ENCODE results near the gene NBPF12.
"Not testable (repeated sequence)": the region's sequence is repeated elsewhere in the genome, so short reads cannot be mapped to it uniquely, and the experiment has no call there.

The NBPF12 gene, protein sequence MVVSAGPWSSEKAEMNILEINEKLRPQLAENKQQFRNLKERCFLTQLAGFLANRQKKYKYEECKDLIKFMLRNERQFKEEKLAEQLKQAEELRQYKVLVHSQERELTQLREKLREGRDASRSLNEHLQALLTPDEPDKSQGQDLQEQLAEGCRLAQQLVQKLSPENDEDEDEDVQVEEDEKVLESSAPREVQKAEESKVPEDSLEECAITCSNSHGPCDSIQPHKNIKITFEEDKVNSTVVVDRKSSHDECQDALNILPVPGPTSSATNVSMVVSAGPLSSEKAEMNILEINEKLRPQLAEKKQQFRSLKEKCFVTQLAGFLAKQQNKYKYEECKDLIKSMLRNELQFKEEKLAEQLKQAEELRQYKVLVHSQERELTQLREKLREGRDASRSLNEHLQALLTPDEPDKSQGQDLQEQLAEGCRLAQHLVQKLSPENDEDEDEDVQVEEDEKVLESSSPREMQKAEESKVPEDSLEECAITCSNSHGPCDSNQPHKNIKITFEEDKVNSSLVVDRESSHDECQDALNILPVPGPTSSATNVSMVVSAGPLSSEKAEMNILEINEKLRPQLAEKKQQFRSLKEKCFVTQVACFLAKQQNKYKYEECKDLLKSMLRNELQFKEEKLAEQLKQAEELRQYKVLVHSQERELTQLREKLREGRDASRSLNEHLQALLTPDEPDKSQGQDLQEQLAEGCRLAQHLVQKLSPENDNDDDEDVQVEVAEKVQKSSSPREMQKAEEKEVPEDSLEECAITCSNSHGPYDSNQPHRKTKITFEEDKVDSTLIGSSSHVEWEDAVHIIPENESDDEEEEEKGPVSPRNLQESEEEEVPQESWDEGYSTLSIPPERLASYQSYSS (N-terminal part only)

DNA sequence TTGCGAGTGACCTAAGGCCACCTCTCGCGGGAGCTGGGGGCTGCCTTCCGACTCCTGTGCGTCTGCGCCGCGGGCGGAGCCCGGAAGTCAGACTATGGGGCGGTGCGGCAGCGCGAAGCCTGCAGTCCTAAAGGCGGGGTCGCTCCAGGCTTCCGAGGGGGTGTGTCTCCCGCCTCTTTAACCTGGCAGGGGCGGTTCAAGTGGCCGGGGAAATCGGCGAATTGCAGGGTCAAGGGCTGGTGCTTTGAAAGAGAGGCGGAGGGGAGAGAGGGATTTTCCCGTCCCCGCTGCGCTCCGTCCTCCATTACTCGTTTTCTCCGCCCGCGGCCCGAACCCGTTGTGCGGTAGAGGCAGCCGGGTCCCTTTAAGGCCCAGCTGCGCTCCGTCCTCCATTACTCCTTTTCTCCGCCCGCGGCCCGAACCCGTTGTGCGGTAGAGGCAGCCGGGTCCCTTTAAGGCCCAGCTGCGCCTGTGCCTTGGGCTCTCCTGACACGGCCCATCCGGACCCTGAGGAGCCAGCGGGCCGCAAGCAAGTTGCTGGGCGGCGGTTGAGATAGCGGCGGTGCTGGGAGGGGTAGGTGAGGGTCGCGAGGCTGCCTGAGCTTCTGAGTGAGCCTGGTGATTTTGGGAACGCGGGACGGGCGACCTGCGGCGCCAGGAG, at the start of gene NBPF12:
NBPF12 (plus strand) TSS at position 83 of the 661 bp plus-strand sequence. CDS start 21,820 bp downstream, outside the sequence.
- not testable (repeated sequence) for H3K36me3 ChIP-seq (ENCODE audit: control insufficient read depth, insufficient read depth, low read length); H3K27me3 ChIP-seq (replicated peaks; ENCODE audit: control insufficient read depth, insufficient read depth, low read length)
- peak; percentile 87 for DNase-seq (ENCODE audit: extremely low read depth, insufficient read length)
- H3K4me3 ChIP-seq (replicated peaks; ENCODE audit: low read depth, low read length) = peak within 1 kb of the TSS; percentile 71

DNA sequence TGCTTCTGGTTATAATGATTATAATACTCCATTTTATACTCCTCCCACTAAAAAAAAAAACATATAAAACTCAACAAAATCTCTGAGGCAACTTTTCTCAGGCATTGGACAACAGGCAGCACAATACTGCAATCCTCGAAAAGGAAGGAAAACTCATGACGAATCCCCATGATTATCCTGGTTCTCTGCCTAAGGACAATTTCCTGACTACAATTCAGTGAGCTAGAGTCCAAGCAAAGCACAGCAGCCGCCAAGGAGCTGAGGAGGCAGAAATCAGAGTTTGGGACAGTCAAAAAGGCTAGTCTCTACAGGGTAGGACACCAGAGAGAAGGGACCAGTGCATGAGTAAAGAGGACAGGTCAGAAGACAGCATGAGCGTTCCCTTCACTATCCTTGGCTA, 46.8 kb upstream of the NBPF12 start:
- not testable (repeated sequence) for DNase-seq (ENCODE audit: extremely low read depth, insufficient read length); H3K4me3 ChIP-seq (replicated peaks; ENCODE audit: low read depth, low read length); H3K27me3 ChIP-seq (replicated peaks; ENCODE audit: control insufficient read depth, insufficient read depth, low read length); H3K36me3 ChIP-seq (ENCODE audit: control insufficient read depth, insufficient read depth, low read length)

DNA sequence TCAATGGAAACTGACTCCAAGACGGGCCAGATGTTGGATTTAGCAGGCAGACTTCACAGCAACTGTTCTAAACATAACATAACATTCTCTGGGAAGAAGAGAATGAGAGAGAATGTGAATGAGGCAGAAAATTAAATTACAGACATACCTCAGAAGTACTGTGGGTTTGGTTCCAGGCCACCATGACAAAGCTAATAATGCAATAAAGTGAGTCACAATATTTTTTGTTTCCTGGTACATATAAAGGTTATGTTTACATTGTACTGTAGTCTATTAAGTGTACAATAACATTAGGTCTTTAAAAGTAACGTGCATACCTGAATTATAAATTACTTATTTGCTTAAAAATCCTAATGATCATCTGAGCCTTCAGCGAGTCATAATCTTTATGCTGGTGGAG, 45.8 kb upstream of the NBPF12 start:
- not testable (repeated sequence) for H3K27me3 ChIP-seq (replicated peaks; ENCODE audit: control insufficient read depth, insufficient read depth, low read length); H3K36me3 ChIP-seq (ENCODE audit: control insufficient read depth, insufficient read depth, low read length); DNase-seq (ENCODE audit: extremely low read depth, insufficient read length); H3K4me3 ChIP-seq (replicated peaks; ENCODE audit: low read depth, low read length)

DNA sequence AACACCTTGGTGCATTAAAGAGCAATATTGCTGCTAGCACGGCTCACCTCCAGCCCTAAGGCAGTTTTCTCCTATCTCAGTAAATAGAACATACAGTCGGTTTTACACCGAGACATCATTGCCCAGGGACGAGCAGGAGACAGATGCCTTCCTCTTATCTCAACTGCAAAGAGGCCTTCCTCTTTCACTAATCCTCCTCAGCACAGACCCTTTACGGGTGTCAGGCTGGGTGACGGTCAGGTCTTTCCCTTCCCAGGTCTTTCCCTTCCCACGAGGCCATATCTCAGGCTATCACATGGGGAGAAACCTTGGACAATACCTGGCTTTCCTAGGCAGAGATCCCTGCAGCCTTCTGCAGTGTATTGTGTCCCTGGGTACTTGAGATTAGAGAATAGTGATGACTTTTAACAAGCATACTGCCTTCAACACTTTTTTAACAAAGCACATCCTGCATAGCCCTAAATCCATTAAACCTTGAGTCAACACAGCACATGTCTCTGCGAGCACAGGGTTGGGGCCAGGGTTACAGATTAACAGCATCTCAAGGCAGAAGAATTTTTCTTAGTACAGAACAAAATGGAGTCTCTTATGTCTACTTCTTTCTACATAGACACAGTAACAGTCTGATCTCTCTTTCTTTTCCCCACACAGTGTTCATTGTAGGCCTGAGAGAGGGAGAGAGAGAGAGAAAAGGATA, 30.4 kb upstream of the NBPF12 start:
- not testable (repeated sequence) for H3K27me3 ChIP-seq (replicated peaks; ENCODE audit: control insufficient read depth, insufficient read depth, low read length); H3K4me3 ChIP-seq (replicated peaks; ENCODE audit: low read depth, low read length); H3K36me3 ChIP-seq (ENCODE audit: control insufficient read depth, insufficient read depth, low read length); DNase-seq (ENCODE audit: extremely low read depth, insufficient read length)

DNA sequence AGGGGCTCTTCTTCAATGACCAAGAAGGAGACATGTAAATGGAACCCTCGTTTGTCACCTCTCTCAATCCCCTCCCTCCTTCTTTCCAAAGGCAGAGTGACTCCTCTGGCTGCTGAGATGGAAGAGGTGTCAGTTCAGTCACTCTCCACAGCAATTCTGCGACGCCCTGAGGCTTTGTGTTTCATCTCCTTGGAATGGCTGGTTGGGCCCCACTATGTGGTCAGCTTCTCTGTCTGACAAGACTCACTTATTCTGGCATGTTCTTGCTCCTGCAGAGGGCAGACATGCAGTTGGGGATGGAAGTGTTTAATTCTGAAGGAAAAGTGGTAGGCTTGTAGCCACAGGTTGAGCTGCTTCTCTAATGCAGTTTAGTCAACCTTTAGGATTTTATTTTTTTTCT, 25.1 kb upstream of the NBPF12 start:
- H3K4me3 ChIP-seq (replicated peaks; ENCODE audit: low read depth, low read length); H3K27me3 ChIP-seq (replicated peaks; ENCODE audit: control insufficient read depth, insufficient read depth, low read length); DNase-seq (ENCODE audit: extremely low read depth, insufficient read length); H3K36me3 ChIP-seq (ENCODE audit: control insufficient read depth, insufficient read depth, low read length): not testable (repeated sequence)

DNA sequence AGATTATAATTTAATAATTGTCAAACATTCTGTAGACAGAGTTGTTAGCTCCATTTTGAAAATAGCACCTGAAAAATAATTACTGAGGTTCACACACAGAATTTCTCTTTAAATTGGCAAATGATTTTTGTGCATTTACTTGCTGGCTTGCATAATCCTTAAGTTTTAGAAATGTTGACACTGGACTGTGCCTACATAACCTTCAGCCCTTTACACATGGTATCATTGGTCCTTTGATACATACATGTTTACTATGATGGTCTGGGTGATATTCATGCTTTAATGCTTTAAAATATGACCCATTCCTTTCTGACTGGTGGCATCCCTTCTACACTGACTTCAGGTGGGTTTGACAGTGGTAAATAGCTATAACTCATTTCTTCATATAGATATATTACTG, 17.3 kb upstream of the NBPF12 start:
- not testable (repeated sequence) for H3K27me3 ChIP-seq (replicated peaks; ENCODE audit: control insufficient read depth, insufficient read depth, low read length); H3K36me3 ChIP-seq (ENCODE audit: control insufficient read depth, insufficient read depth, low read length); H3K4me3 ChIP-seq (replicated peaks; ENCODE audit: low read depth, low read length); DNase-seq (ENCODE audit: extremely low read depth, insufficient read length)

DNA sequence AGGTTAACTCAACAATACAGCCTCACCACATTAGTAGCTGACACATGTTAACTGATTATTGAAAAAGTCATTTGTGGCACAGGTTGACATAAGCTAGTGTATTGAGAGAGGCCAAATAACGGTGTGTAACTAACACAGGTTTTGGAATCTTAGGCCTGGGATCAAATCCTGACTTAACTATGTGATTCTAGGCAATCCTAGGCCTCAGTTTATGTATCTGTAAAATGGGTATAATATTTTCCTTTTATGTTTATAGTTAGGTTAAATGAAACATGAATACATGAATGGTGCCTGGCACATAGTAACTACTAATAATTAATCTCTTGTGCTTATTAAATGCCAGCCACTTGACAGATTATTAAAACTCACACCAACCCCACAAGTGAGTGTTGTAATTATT, 15.5 kb upstream of the NBPF12 start:
- not testable (repeated sequence) for DNase-seq (ENCODE audit: extremely low read depth, insufficient read length); H3K4me3 ChIP-seq (replicated peaks; ENCODE audit: low read depth, low read length); H3K36me3 ChIP-seq (ENCODE audit: control insufficient read depth, insufficient read depth, low read length); H3K27me3 ChIP-seq (replicated peaks; ENCODE audit: control insufficient read depth, insufficient read depth, low read length)

DNA sequence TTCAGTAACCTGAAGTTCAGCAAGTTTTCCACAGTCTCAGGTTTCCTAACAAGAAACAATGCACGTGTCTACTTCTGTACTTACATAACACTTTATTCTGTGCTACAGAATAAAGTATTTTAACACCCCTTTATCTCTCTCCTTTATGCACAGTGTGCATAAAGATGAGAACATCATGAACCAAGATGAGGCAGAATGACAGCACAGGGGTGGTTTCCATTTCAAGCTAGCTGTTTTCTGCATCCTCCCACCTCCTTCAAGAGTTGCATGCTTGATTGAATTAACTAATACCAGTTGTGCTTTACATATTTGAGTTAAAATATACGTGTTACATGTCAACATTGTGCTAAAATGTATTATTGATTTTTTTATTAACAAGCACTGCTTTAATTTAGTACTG, 14.0 kb upstream of the NBPF12 start:
- not testable (repeated sequence) for DNase-seq (ENCODE audit: extremely low read depth, insufficient read length); H3K36me3 ChIP-seq (ENCODE audit: control insufficient read depth, insufficient read depth, low read length); H3K4me3 ChIP-seq (replicated peaks; ENCODE audit: low read depth, low read length); H3K27me3 ChIP-seq (replicated peaks; ENCODE audit: control insufficient read depth, insufficient read depth, low read length)

DNA sequence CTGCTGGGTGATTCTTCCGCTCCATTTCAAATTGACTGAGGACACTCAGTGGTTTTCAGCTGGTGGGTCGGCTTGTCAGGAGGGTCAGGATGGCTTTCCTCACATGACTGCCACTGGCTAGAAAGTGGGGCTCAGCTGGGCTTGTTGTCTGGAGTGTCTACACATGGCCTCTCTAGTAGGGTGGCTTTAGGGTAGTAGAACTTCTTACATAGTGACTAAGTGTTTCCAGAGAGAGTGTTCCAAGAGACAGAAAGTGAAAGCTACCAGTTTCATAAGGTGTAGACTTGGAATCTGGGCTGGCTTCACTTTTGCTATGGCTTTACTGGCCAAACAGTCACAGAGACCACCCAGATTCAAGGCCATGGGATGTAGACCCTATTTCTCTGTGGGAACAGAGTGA, 11.7 kb upstream of the NBPF12 start:
- DNase-seq (ENCODE audit: extremely low read depth, insufficient read length); H3K27me3 ChIP-seq (replicated peaks; ENCODE audit: control insufficient read depth, insufficient read depth, low read length); H3K4me3 ChIP-seq (replicated peaks; ENCODE audit: low read depth, low read length); H3K36me3 ChIP-seq (ENCODE audit: control insufficient read depth, insufficient read depth, low read length): not testable (repeated sequence)

DNA sequence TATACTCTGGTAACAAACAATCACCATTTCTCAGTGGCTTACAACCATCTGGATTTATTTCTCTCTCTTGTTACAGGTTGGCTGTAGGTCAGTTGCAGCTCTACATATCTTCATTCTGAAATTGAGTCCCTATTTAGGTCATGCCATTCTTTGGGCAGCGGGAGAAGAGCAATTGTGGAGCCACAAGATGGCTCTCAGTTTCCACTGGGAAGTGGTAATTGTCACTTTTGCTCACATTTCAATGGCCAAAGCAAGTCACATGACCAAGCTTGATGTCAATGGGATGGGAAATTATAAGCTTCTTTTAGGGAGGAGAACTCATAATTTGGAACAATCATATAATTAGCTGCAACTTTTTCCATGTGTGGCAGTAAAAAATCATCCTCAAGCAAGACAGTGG, 7.9 kb upstream of the NBPF12 start:
- not testable (repeated sequence) for H3K4me3 ChIP-seq (replicated peaks; ENCODE audit: low read depth, low read length); H3K36me3 ChIP-seq (ENCODE audit: control insufficient read depth, insufficient read depth, low read length); H3K27me3 ChIP-seq (replicated peaks; ENCODE audit: control insufficient read depth, insufficient read depth, low read length); DNase-seq (ENCODE audit: extremely low read depth, insufficient read length)

DNA sequence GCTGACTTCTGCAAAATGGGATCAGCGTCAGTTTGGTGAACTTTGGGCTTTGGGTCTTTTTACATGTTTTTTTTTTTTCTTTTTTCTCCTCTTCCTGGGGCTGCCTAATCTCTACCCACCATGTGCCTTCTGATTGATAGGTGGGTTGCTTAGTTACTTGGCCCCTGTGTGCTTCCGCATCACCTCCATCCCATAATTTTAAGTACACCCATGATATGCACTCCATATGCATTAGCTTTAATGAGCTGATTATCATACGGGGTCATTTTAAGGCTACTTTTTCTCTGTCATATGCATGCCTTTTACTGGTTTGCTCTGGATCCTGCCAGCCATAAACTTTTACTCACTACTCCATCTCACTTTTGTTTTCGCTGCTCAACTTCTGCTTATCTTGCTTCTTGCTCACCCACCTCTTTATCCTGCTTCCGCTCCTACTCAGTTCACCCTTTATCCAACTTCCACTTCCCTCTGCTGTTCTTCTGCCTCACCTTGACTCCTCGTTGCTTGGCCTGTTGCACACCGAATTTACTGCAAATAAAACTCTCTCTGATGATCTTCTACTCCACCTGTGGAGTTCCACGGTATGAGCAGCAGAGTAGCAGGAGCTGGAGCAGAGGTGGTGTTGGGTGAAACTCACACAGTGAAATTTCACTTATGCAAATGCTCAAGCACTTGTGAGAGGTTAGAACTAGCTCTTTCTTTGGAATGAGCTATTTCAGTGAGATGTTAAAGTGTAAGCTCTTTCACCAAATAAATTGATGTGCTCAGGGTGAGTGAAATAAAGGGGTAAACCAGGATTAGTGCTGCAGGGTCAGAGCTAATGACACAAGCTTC, 3.5 kb upstream of the NBPF12 start:
- DNase-seq (ENCODE audit: extremely low read depth, insufficient read length) = peak; percentile 15
- H3K36me3 ChIP-seq (ENCODE audit: control insufficient read depth, insufficient read depth, low read length); H3K27me3 ChIP-seq (replicated peaks; ENCODE audit: control insufficient read depth, insufficient read depth, low read length): not testable (repeated sequence)
- peak overlapping the region; percentile 37 for H3K4me3 ChIP-seq (replicated peaks; ENCODE audit: low read depth, low read length)

DNA sequence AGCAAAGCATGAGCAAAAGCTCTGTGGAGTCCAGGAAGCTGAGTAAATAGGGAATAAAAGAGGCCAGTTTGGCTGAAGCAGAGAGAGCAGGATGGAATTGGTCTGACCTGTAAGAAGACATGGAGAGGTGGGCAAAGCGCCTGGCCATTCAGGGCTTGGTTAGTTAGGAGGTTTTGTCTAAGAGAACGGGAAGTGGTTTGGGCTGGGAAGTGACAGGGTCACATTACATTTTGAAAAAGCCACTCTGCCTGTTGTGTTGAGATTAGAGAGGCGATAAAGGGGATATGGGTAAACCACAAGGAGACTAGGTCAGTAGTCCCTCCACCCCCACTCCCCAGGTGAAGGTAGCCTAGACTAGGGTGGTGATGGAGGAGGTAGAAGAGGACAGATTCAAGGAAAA, 662 bp upstream of the NBPF12 start:
- not testable (repeated sequence) for H3K36me3 ChIP-seq (ENCODE audit: control insufficient read depth, insufficient read depth, low read length); H3K27me3 ChIP-seq (replicated peaks; ENCODE audit: control insufficient read depth, insufficient read depth, low read length); H3K4me3 ChIP-seq (replicated peaks; ENCODE audit: low read depth, low read length); DNase-seq (ENCODE audit: extremely low read depth, insufficient read length)
